HuH-7.5 (cell line): ENCODE data around the gene NUP210.

ENCODE experiments used
- DNase-seq: peaks from one replicate; pipeline ENCODE4 v3.0.0; 2011; ENCODE audit warnings: low spot score

NUP210 gene

GRCh38 chr3:13319564-13320220, 100.4 kb downstream of the NUP210 start:
- no peak for DNase-seq

GRCh38 chr3:13318626-13319470, 101.3 kb downstream of the NUP210 start:
- DNase-seq, result no peak

- DNase-seq, result no peak
These were observed 102.4 kb downstream of the NUP210 start for GRCh38 chr3:13317596-13318320.

GRCh38 chr3:13316603-13317002, 103.5 kb downstream of the NUP210 start:
- DNase-seq, result no peak

GRCh38 chr3:13314877-13315276, 105.2 kb downstream of the NUP210 start:
- no peak for DNase-seq

- DNase-seq, result no peak
These were observed 106.3 kb downstream of the NUP210 start for GRCh38 chr3:13313813-13314212.

- peak; percentile 76 for DNase-seq
These were observed 111.1 kb downstream of the NUP210 start for GRCh38 chr3:13309004-13309403.

- peak; percentile 88 for DNase-seq
These were observed 111.7 kb downstream of the NUP210 start for GRCh38 chr3:13308380-13308801.

GRCh38 chr3:13307041-13307440, 113.1 kb downstream of the NUP210 start:
- DNase-seq, result no peak

- DNase-seq, result no peak
These were observed 114.5 kb downstream of the NUP210 start for GRCh38 chr3:13305623-13306022.

GRCh38 chr3:13303410-13303809, 116.7 kb downstream of the NUP210 start:
- no peak for DNase-seq

- DNase-seq, result no peak
These were observed 118.7 kb downstream of the NUP210 start for GRCh38 chr3:13301286-13301987.

GRCh38 chr3:13300546-13301285, 119.4 kb downstream of the NUP210 start:
- DNase-seq, result no peak

- no peak for DNase-seq
These were observed 120.5 kb downstream of the NUP210 start for GRCh38 chr3:13299531-13300155.

GRCh38 chr3:13296662-13297061, 123.5 kb downstream of the NUP210 start:
- no peak for DNase-seq

- no peak for DNase-seq
These were observed 125.4 kb downstream of the NUP210 start for GRCh38 chr3:13294442-13295351.

GRCh38 chr3:13292375-13292774, 127.7 kb downstream of the NUP210 start:
- no peak for DNase-seq

- no peak for DNase-seq
These were observed 129.2 kb downstream of the NUP210 start for GRCh38 chr3:13290941-13291340.

- DNase-seq, result no peak
These were observed 130.3 kb downstream of the NUP210 start for GRCh38 chr3:13289771-13290285.
